Common myeloid progenitor, CD34-positive (primary cell): Measurements from ENCODE around the gene FNDC8.
A peak's percentile ranks its signal among the peaks of the same experiment; 100 is the strongest.

ENCODE experiments used
- CTCF ChIA-PET: fragments of 350-600 bp; sonication (Branson Sonifier 250); formaldehyde crosslinking; loops from one replicate; lab custom pipeline; 2021; ENCODE audit warnings: antibody characterized with exemption; lab: Charles Lee
- POLR2A ChIA-PET: fragments of 350-600 bp; sonication (Branson Sonifier 250); formaldehyde crosslinking; loops from one replicate; lab custom pipeline; 2021; ENCODE audit warnings: antibody characterized with exemption; lab: Charles Lee
- DNase-seq, 3 donors: peaks; one replicate each; pipeline versions ENCODE4 v3.0.0 to v3.0.0-alpha.2; 2013
- H3K27ac ChIP-seq, 2 experiments: 1 replicate in 1 of 2; 2 replicates in 1 of 2; pipeline ENCODE4 v1.7.0; 2013; ENCODE audit warnings: inconsistent platforms in 2 of 2, low read length in 2 of 2, mild to moderate bottlenecking in 2 of 2, low read depth in 1 of 2, moderate library complexity in 1 of 2; ENCODE audit not compliant: severe bottlenecking in 2 of 2, insufficient read depth in 1 of 2, poor library complexity in 1 of 2
- H3K27me3 ChIP-seq, 5 experiments: replicated peaks in 2 of 5; 1 replicate in 3 of 5; 2 replicates in 2 of 5; pipeline versions ENCODE4 v1.6.1 to v1.7.0; 2013; ENCODE audit warnings: low read length in 4 of 5, mild to moderate bottlenecking in 2 of 5, moderate library complexity in 2 of 5, inconsistent platforms in 1 of 5; ENCODE audit not compliant: insufficient read depth in 5 of 5, control insufficient read depth in 4 of 5
- H3K36me3 ChIP-seq, 4 experiments: 1 replicate in 2 of 4; 2 replicates in 2 of 4; pipeline versions ENCODE4 v1.6.1 to v1.7.0; 2013; ENCODE audit warnings: low read length in 3 of 4, control low read depth in 1 of 4, mild to moderate bottlenecking in 1 of 4; ENCODE audit not compliant: control insufficient read depth in 4 of 4, insufficient read depth in 4 of 4
- H3K4me1 ChIP-seq, 4 experiments: 1 replicate in 3 of 4; 2 replicates in 1 of 4; pipeline versions ENCODE4 v1.6.1 to v1.7.1; 2013; ENCODE audit warnings: low read length in 3 of 4, mild to moderate bottlenecking in 3 of 4, control low read depth in 1 of 4, inconsistent platforms in 1 of 4, moderate library complexity in 1 of 4; ENCODE audit not compliant: control insufficient read depth in 4 of 4, insufficient read depth in 4 of 4; ENCODE audit errors: control extremely low read depth in 1 of 4
- H3K4me3 ChIP-seq, 7 experiments: 1 replicate in 4 of 7; 2 replicates in 3 of 7; pipeline versions ENCODE4 v1.5.1 to v1.7.0; 2013; ENCODE audit warnings: mild to moderate bottlenecking in 7 of 7, low read length in 6 of 7, moderate library complexity in 6 of 7, inconsistent platforms in 2 of 7, low read depth in 2 of 7, control low read depth in 1 of 7; ENCODE audit not compliant: insufficient read depth in 4 of 7, control insufficient read depth in 1 of 7; ENCODE audit errors: extremely low read depth in 1 of 7
- H3K9me3 ChIP-seq, 5 experiments: 1 replicate in 4 of 5; 2 replicates in 1 of 5; pipeline versions ENCODE4 v1.6.1 to v1.7.1; 2013; ENCODE audit warnings: low read length in 4 of 5, mild to moderate bottlenecking in 2 of 5, inconsistent platforms in 1 of 5, low read depth in 1 of 5, moderate library complexity in 1 of 5; ENCODE audit not compliant: control insufficient read depth in 4 of 5, insufficient read depth in 2 of 5; ENCODE audit errors: control extremely low read depth in 1 of 5
- WGBS: methylation state at CpG from one replicate; pipeline ENCODE4 v1.1.5; 2013; ENCODE audit not compliant: insufficient coverage; 5-methylcytosine and 5-hydroxymethylcytosine counted together

Gene FNDC8

DNA sequence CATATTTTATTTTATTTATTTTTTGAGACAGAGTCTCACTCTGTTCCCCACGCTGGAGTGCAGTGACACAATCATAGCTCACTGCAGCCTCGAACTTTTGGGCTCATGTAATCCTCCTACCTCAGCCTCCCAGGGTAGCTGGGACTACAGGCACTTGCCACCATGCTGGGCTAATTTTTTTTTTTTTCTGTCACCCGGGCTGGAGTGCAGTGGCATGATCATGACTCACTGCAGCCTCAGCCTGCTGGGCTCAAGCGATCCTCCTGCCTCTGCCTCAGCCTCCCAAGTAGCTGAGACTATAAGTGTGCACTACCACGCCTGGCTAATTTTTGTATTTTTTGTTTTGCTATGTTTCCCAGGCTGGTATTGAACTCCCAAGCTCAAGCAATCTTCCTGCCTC lies 43.3 kb downstream of the FNDC8 start:
- 100% methylated on average over 4 of the region's 5 CpGs for WGBS
- no peaks in the 10 kb centered on the region for H3K36me3 ChIP-seq
- peaks cover 0 to 19% (median 13%) of the 10 kb centered on the region in 4 experiments for H3K4me1 ChIP-seq
- no peak overlapping the region for H3K27ac ChIP-seq
- peaks cover 0 to 3% (median 0%) of the 10 kb centered on the region in 5 experiments for H3K27me3 ChIP-seq
- H3K4me3 ChIP-seq, result no peak overlapping the region
- no peaks in the 10 kb centered on the region for H3K9me3 ChIP-seq
- POLR2A ChIA-PET, result no interaction called here
- no peak for DNase-seq
- CTCF ChIA-PET, result interaction anchor here (2.6 kb wide), 1 partner anchor 369 kb away, joined by 7 read pairs; no protein-coding TSS in a partner anchor

DNA sequence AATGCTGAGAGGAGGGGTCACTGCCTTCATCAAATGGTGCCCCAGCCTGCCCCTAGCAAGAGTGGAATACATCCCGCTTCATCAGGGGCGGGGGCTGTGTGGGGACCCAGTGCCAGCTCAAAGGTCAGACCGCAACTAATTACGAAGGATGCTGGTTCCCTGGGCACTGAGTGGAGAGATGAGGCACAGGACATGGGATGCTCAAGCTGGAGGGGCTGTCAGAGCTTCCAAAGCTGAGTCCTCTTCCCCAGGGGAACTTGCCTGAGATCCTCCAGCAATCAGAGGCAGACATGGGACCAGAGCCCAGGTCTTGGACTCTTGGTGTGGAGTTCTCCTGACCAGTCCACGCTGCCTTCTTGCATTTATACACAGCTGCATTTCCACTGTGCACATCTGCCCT lies 45.1 kb downstream of the FNDC8 start:
- H3K9me3 ChIP-seq, result no peaks in the 10 kb centered on the region
- no peak overlapping the region for H3K4me3 ChIP-seq
- POLR2A ChIA-PET, result no interaction called here
- peaks cover 0 to 4% (median 0%) of the 10 kb centered on the region in 5 experiments for H3K27me3 ChIP-seq
- CTCF ChIA-PET, result interaction anchor here (1.6 to 2.1 kb wide), 2 partner anchors 368 to 370 kb away, joined by 8 read pairs; no protein-coding TSS in a partner anchor
- peaks cover 0 to 13% (median 6%) of the 10 kb centered on the region in 4 experiments for H3K4me1 ChIP-seq
- no peaks in the 10 kb centered on the region for H3K36me3 ChIP-seq
- no peak for DNase-seq
- 95% methylated on average over 3 of the region's 5 CpGs for WGBS
- H3K27ac ChIP-seq, result no peak overlapping the region

DNA sequence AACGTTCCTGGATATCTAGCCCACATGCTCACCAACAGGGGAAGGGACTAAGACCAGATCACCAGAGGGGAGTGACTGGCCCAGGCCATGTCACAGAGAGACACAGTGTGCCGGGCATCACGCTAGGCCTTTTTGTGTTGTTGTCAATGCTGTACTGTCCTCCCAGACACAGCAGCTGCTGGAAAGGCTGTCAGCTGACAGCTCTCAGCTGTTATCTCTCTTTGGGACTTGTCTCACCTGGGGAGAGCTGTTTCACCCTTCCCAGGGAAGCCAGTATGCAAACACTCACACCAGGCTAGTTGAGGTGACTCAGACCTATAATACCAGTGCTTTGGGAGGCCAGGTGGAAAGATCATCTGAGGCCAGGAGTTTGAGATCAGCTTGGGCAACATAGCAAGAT lies 45.6 kb downstream of the FNDC8 start:
- WGBS, result 97% methylated on average over 3 of the region's 3 CpGs
- no peak overlapping the region for H3K4me3 ChIP-seq
- no peak for DNase-seq
- ChIA-PET CTCF (interaction anchor here (1.1 to 2.1 kb wide), 5 partner anchors 12 to 676 kb away, joined by 3 to 8 read pairs (median 4); no protein-coding TSS in a partner anchor), POLR2A (no interaction called here)
- H3K36me3 ChIP-seq, result no peaks in the 10 kb centered on the region
- H3K9me3 ChIP-seq, result no peaks in the 10 kb centered on the region
- peaks cover 0 to 4% (median 0%) of the 10 kb centered on the region in 5 experiments for H3K27me3 ChIP-seq
- H3K4me1 ChIP-seq, result peaks cover 0 to 7% (median 1%) of the 10 kb centered on the region in 4 experiments
- no peak overlapping the region for H3K27ac ChIP-seq

DNA sequence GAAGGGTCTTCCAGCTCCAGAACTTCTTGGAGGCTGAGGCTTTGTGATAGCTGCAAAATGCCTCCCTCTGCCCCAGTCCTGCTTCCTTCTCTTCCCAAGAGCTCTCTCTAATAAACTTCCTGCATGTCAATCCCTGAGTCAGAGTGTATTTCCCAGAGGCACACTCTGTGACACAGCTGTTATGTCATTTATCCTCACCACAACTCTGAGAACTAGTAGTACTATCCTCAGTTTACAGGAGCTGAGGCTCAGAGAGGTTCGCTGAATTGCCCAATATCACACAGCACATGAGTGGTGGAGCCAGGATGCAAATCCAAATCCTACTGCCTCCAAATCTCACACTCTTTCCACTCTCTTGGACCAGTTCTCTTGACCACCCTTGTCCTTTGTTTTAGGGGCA lies 46.3 kb downstream of the FNDC8 start:
- Histone ChIP-seq H3K4me1 (peaks cover 0 to 4% (median 0%) of the 10 kb centered on the region in 4 experiments), H3K36me3 (no peaks in the 10 kb centered on the region), H3K27me3 (peaks cover 0 to 5% (median 0%) of the 10 kb centered on the region in 5 experiments), H3K9me3 (no peaks in the 10 kb centered on the region), H3K27ac (no peak overlapping the region), H3K4me3 (no peak overlapping the region)
- CTCF ChIA-PET, result interaction anchor here (0.7 to 2.1 kb wide), 5 partner anchors 13 to 675 kb away, joined by 3 to 8 read pairs (median 3); no protein-coding TSS in a partner anchor
- DNase-seq, result no peak
- POLR2A ChIA-PET, result no interaction called here
- WGBS, result 100% methylated on average over 1 of the region's 1 CpG

DNA sequence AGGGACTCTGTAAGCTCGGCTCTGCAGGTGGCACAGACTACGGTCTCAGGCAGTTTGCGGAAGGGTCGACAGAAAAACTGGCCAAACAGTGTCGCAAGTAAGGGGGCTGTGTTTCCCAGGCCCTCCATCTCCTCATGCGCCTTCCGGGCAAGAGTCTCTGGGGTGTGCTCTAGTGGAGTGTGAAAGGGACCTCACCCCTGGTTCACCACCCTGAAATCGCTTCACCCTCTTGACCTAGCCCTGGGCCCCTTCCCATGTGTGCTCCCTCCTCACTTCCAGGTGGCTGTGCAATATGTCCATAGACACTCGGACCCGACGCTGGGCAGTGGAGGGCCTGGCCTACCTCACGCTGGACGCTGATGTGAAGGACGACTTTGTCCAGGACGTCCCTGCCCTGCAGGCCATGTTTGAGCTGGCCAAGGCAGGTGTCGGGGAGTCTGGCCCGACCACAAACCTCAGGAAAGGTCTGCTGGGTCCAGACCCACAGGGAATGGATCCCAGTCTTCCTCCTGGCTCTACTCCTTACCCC lies 48.5 kb downstream of the FNDC8 start:
- H3K27me3 ChIP-seq, result peaks cover 0 to 6% (median 0%) of the 10 kb centered on the region in 5 experiments
- H3K9me3 ChIP-seq, result no peaks in the 10 kb centered on the region
- WGBS, result 98% methylated on average over 12 of the region's 17 CpGs
- H3K36me3 ChIP-seq, result no peaks in the 10 kb centered on the region
- no peak overlapping the region for H3K27ac ChIP-seq
- no peak for DNase-seq
- no peak overlapping the region for H3K4me3 ChIP-seq
- POLR2A ChIA-PET, result no interaction called here
- CTCF ChIA-PET, result interaction anchor here (1.2 to 2.6 kb wide), 6 partner anchors 143 to 370 kb away, joined by 3 to 17 read pairs (median 8); partner anchors contain the start of gene SLFN12L
- H3K4me1 ChIP-seq, result no peaks in the 10 kb centered on the region

DNA sequence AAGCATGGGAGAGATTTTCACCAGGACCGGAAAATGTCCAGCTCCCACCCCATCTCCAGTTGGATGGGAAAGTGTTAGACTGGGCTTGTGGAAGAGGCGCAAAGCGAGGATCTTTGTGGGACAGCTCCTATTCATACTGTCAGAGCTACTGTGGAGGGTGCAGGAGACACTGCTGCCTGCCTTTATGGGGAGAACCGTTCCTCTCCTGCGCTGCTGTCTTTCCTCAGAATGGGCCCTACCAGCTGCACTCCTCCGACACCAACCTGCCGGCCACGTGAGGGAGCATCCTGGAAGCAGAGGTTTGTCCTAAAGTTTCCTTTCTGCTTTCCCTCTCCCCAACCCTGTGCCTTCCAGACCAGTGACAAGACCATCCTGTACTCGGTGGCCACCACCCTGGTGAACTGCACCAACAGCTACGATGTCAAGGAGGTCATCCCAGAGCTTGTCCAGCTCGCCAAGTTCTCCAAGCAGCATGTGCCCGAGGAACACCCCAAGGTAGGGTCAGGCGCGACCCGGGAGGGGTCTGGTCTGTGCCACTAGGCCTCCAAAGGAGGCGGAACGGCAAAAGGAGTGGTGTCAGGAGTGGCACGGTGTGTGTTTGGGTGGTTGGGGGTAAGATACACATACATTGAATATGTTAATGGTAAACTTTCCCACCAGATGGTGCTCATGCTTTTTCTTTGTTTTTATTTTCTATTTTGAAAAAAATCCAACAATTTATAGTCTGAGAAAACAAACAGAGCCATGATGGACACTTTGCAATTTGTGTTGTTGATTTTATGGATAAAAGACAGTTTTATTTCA lies 49.8 kb downstream of the FNDC8 start:
- DNase-seq, result peak; percentile 42 to 62 (median 55)

More for the DNA sequence above, 49.8 kb downstream of the FNDC8 start:
- CTCF ChIA-PET, result interaction anchor here (0.7 to 2.6 kb wide), 10 partner anchors 8 to 577 kb away, joined by 3 to 17 read pairs (median 6); partner anchors contain the start of gene SLFN12L
- Histone ChIP-seq H3K4me3 (no peak overlapping the region), H3K9me3 (no peaks in the 10 kb centered on the region), H3K4me1 (no peaks in the 10 kb centered on the region), H3K27ac (no peak overlapping the region), H3K27me3 (peaks cover 0 to 7% (median 0%) of the 10 kb centered on the region in 5 experiments), H3K36me3 (no peaks in the 10 kb centered on the region)
- POLR2A ChIA-PET, result no interaction called here
- 86% methylated on average over 16 of the region's 18 CpGs for WGBS
